ENCODE measurements around the gene RXRA. TPM values are rescaled to one million over a fixed set of nuclear protein-coding genes. Genes with fewer than 3 reads are reported as not detected.
A peak's percentile ranks its signal among the peaks of the same experiment; 100 is the strongest.

Gene RXRA
- total RNA-seq, 1 donor from 2014 or later, result 83.3 TPM

- Mint-ChIP-seq H3K36me3 (ENCODE audit: low read depth, unreplicated experiment) (peaks cover 14% of the 10 kb centered on the region), H3K4me1 (ENCODE audit: unreplicated experiment) (peaks cover 41% of the 10 kb centered on the region), H3K27ac (ENCODE audit: unreplicated experiment) (peak overlapping the region; percentile 93), H3K9me3 (ENCODE audit: unreplicated experiment) (peaks cover 5% of the 10 kb centered on the region), H3K27me3 (ENCODE audit: unreplicated experiment) (peaks cover 20% of the 10 kb centered on the region), H3K4me3 (ENCODE audit: unreplicated experiment) (peak overlapping the region; percentile 86)
- no peak for TF ChIP-seq CTCF (IDR thresholded peaks at IDR 0.05; ENCODE audit: unreplicated experiment)
- DNase-seq (ENCODE audit: low spot score), result no peak
Observed at GRCh38 chr9:134410071-134410834, 84.0 kb downstream of the RXRA start.

GRCh38 chr9:134410835-134411217 is 84.6 kb downstream of the RXRA start:
- Mint-ChIP-seq H3K27me3 (ENCODE audit: unreplicated experiment) (peaks cover 20% of the 10 kb centered on the region), H3K27ac (ENCODE audit: unreplicated experiment) (no peak overlapping the region), H3K4me3 (ENCODE audit: unreplicated experiment) (no peak overlapping the region), H3K4me1 (ENCODE audit: unreplicated experiment) (peaks cover 38% of the 10 kb centered on the region), H3K9me3 (ENCODE audit: unreplicated experiment) (peaks cover 5% of the 10 kb centered on the region), H3K36me3 (ENCODE audit: low read depth, unreplicated experiment) (peaks cover 14% of the 10 kb centered on the region)
- TF ChIP-seq CTCF (IDR thresholded peaks at IDR 0.05; ENCODE audit: unreplicated experiment), result no peak
- no peak for DNase-seq (ENCODE audit: low spot score)

- Mint-ChIP-seq H3K27ac (ENCODE audit: unreplicated experiment) (no peak overlapping the region), H3K4me1 (ENCODE audit: unreplicated experiment) (peaks cover 31% of the 10 kb centered on the region), H3K9me3 (ENCODE audit: unreplicated experiment) (peaks cover 5% of the 10 kb centered on the region), H3K4me3 (ENCODE audit: unreplicated experiment) (no peak overlapping the region), H3K27me3 (ENCODE audit: unreplicated experiment) (peaks cover 18% of the 10 kb centered on the region), H3K36me3 (ENCODE audit: low read depth, unreplicated experiment) (peaks cover 11% of the 10 kb centered on the region)
- TF ChIP-seq CTCF (IDR thresholded peaks at IDR 0.05; ENCODE audit: unreplicated experiment), result no peak
- DNase-seq (ENCODE audit: low spot score), result no peak
Observed at GRCh38 chr9:134411440-134412297, 85.4 kb downstream of the RXRA start.

- TF ChIP-seq CTCF (IDR thresholded peaks at IDR 0.05; ENCODE audit: unreplicated experiment), result no peak
- Mint-ChIP-seq H3K9me3 (ENCODE audit: unreplicated experiment) (peaks cover 5% of the 10 kb centered on the region), H3K4me1 (ENCODE audit: unreplicated experiment) (peaks cover 27% of the 10 kb centered on the region), H3K4me3 (ENCODE audit: unreplicated experiment) (peak overlapping the region; percentile 60), H3K27ac (ENCODE audit: unreplicated experiment) (peak overlapping the region; percentile 93), H3K36me3 (ENCODE audit: low read depth, unreplicated experiment) (peaks cover 11% of the 10 kb centered on the region), H3K27me3 (ENCODE audit: unreplicated experiment) (peaks cover 14% of the 10 kb centered on the region)
- DNase-seq (ENCODE audit: low spot score), result no peak
Observed at GRCh38 chr9:134412298-134412711, 86.0 kb downstream of the RXRA start.
